GM21723 (cell line): Measurements from ENCODE around the gene IL1RAPL1.

ENCODE experiments used
- ATAC-seq: cut with Tn5 transposase; IDR thresholded peaks from one replicate; pipeline ENCODE4 v1.9.1; 2021; ENCODE audit warnings: mild to moderate bottlenecking, moderate library complexity; ENCODE audit not compliant: unreplicated experiment

Gene IL1RAPL1

DNA sequence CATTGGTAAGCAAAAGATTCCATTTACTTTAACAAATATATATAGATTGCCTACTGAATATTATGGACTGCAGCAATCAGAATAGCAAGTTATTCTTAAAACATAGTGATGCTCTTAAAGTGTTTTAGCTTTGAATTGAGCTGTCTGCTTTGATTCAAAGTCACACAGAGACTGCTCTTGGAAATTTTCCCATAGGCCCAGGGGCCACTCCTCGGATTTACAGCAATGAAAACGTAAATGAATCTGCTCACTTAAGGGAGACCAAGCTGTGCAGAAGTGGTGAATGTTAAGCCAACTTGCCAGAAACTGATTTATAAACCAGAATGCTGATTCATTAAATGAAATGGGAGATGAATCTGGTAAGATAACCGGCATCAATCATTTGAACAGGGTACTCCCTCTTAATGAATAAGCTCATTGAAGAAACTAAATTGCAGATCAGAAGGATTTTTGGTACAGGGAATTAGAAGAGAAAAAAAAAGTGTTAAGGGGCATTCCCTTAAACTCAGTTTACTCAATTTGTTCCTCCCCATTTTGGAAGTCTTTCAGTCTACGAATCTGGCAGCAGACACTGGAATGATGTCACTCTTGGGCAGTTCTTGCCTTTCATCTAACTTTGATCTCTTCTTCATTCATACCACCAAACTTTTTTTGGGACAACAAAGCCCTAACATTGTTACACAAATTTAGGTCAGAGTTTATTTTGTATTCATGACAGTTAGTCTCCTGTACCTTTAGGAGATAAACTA, 1264.8 kb downstream of the IL1RAPL1 start:
- ATAC-seq = no peak

DNA sequence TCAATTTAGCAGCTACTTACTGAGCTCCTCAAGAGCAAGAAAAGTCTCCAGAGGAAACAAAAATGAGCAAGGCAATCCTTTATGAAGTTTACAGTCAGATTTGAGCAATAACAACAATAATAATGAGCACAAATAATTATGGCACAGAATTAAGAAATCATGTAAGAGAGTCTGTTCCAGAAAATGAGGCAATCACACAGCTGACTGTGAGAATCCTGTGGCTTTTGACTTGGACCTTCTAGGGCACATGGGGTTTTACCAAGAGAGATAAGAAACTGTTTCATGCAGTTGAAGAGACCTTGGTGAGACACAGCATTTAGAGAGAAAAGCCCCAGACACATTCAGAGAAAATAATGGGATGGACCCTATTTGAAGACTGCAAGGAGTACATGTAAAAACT, 1265.5 kb downstream of the IL1RAPL1 start:
- ATAC-seq = no peak

DNA sequence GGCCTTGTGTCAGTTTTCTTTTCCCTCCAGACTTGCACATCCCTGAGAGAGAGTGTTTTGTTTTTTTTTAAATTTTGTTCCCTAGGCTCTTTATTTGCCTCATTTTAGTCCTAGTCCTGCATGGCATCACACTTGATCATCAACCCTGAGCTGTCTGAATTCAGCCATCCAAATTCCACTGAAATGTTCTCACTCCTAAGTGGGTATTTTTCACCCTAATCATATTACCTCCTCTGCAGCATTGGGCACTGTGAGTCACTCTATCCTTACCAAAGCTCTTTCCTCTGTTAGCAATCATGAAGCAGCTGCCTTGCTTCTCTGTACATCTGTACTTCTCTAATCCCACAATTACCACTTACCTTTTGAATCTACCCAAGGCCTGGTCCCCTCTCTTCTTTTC, 1271.5 kb downstream of the IL1RAPL1 start:
- no peak for ATAC-seq

DNA sequence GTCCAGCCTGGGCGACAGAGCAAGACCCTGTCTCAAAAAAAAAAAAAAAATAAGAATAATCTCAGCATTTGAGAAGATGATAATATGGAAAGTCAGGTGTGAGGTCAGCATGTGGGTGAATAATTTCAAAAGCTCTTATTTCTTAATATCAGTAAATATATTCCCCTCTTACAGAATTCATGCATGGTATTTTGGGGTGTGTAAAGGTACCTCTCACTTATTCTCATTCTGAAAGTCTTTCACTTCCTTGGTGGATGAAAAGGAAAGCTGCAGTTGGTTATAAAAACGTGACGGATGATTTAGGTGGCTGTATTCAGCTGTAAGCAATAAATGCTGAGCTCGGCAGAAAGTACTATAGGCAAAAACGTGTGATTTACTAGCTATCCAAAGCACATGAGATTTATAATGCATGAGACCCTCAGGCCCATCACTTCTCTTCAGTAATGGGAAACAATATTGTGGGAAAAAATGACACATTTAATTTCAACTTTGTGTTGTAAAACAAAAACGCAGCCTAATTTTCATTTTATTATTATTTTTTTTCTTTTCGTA, 1275.0 kb downstream of the IL1RAPL1 start:
- no peak for ATAC-seq

DNA sequence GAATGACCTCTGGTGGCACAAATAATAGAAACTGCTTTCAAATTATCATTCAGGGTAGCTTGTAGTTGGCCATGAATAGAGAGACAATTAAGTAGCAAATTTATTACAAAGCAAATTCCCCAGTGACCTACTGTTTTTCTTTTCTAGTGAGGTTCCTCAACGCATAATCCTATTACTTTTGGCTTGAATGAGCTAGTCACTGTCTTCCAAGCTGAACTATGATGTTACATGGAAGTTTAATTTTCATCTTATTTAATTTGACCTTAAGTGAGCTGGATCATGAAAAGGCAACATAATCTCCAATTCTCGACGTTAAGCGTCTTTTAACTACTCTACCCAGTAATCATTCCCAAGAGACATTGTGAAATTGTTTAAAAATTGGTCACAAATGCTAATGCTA, 1280.7 kb downstream of the IL1RAPL1 start:
- no peak for ATAC-seq

DNA sequence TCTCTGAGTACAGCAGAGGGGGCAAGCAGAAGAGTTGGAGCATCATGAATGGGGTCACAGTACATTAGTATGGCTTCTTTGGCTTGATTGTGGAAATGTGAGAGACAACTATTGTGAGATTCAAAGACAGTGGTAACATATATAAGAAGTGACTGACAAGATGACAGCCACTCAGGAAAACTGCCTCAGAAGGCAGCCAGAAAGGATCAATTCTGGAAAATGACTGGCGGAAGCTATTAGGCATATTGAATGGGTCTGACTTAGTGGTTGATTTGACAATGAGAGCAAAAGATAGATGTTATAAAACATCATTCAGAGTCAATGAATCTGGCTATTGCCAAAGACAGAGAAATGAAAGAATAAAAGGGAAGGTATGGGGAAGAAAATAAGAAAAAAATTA, 1282.6 kb downstream of the IL1RAPL1 start:
- ATAC-seq = no peak

DNA sequence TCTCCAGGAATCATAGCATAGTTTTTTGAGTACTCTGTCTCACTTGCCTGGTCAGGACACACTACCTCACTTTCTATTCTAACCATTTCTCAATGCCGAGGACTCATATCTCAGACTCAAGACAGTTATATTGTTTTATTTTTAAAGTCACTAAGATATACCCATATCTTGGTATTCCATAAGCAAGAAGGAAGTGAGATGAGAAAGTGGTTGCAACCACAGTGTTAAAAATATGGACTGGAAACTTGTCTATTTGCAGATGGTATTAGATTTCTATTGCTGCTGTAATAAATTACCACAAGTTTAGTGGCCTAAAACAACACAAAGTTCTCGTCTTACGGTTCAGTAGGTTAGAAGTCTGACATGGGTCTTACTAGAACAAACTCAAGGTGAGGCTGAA, 1283.4 kb downstream of the IL1RAPL1 start:
- peak; percentile 73 for ATAC-seq

DNA sequence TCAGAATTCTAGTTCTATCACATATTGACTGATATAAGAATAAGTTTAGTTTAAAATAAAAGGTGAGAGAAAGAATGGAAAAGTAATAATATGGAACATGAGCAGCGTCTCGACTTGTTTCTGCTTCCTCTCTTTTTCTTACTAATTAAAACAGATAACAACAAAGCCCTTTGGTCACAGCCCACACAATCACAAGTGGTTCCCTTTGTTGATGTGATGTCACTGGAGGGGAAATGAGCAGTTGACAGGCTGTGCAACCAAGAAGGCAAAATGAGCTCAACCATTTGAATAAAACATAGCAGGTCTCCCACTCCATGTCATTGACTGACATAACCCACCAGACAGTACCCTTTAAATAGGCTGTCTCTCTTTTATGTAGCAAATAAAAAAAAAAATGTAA, 1285.6 kb downstream of the IL1RAPL1 start:
- no peak for ATAC-seq

DNA sequence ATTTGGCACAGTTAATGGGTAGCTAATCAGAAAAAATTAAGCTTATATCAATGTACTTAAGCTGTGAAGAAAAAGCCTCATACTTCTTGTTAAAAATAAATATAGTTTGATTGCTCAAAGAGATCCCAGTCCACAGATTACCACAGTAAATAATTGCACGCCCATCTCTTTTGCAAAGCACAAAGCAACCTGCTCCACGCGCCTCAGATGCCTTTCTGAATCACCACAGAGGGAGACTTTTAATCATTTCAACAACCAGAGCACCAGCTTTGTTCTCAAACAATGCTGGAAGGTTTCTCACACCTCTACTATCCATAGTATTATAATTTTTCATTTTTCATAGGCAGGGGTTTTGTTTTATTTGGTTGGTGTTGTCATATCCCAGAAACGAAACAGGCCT, 1289.5 kb downstream of the IL1RAPL1 start:
- no peak for ATAC-seq

DNA sequence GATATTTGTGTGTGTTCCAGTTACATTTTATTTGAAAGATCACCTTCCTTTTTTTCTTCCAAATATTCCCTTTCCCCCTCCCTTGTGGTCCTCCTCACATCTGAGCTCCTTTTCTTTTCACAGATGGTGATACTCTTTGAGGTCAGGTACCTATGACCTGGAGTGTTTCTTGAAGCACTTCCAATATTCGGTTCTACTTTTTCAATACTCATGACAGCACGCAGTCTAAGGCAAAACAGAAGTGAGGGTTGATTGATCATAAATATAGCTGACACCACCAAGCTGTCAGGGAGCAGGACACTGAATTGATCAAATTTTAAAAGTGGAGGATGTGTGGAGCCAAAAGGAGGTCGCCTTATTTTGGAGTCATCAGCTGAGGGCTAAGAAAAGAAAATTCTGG, 1293.7 kb downstream of the IL1RAPL1 start:
- ATAC-seq = peak; percentile 63

DNA sequence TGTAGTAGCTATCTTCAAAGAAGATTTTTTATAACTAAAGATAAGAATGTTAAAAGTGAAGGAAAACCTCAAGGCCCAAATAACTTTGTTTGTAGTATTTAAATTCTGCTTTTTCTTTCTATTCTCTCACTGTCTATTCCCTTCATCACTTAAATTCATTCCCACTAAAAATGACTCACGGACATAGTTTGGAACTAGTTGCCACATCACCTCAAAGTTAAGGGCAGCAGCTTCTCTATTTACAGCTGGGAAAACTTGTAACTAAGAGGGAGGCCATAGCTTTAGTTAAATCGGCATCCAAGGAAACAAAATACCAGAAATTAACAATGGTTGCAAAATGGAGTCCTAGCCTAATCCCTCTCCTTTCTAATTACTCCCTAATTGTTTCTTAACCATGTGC, 1302.8 kb downstream of the IL1RAPL1 start:
- no peak for ATAC-seq

DNA sequence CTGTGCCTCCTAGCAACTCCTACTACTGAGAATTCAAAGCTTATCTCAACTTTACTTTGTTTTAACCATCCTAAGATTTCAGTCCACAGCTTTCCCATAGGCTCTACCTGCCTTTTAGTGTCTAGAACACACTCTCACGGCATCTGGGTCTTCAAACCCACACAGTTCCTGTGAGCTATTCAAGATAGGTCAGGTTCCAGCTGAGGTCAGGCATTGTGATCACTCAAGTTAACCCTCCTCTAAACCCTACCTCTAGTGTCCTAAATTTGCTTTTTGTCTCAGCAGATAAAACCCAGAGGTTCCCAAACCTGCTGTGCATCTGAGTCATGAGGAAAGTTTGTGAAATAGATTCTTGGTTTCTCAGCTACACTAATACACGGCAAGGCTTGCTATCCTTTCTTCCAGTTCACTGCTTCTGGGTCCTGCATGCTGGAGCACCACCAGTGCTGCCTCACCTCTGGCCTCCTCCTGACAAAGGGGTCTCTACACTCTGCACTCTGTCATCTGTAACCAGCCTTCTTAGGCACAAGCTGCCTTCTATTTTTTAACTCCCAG, 1303.5 kb downstream of the IL1RAPL1 start:
- ATAC-seq = no peak

DNA sequence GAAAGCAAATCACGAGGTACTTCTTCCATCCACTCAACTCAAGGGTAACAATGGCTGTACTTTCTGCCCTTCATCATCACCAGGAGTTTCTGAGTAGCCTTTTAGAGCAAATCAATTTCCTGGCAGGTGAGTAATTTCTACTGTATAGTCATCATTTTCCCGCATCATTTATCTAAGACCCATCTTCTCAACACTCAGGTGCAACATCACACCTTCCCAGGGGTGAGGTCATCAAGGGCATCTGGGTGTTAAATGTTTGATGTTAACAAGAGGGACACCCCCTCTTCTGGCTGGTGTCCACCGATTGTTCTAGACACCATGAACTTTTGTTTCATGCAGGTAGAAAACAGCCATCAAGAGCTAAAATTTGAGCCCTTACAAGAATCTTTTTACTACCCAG, 1314.8 kb downstream of the IL1RAPL1 start:
- no peak for ATAC-seq

DNA sequence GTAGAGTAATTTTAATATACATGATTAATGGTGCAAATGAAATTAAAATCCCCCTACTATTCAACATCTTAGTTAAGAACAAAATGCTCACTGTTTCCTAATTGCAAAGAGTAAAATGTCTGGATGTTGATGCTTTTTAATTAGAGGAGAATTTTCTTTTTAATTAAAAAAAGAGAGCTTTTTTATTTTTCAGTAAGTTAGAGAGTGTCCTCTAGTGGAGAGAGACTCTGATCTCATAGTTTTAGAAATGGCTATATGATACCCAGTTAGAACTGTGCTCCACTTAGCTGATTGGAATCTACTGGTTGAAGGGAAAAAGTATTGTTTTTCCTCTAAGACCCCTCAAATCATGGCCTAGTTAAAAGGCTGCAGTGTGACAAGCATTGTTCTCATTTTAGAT, 1316.1 kb downstream of the IL1RAPL1 start:
- no peak for ATAC-seq

DNA sequence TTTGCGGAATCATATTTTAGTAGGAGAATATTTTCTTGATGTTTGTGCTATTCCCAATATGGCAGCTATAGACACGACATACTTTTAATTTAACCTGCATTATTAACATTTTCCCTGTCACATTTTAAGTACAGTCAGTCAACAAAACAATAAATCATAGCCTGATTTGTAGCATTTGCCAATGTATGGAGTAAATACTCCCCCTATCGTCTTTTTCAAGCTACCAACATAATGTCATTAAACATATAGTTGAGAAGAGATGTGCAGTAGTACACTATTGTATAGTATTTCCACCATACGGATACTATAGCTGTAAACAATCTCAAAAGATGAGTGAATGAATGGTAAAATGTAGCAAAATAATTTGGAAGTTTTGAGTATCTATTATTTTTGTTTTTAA, 1324.4 kb downstream of the IL1RAPL1 start:
- ATAC-seq = no peak

DNA sequence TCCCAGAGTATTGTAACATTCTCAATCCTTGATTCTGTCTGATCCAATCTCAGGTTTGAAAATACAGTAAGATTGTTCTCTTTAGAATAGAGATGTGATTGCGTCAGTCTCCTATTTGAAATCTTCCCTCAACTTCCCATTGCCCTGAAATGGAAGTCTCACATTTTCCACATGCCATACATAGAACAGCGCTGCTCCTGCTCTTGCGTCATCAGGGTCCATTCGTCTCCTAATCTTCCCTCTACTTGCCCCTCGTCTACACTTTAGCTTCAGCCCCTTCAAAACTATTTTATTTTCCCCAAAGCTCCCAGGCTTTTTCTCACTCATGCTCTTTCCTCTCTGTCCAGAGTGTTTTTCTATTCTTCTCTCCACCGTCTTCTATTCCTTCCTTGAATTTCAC, 1326.4 kb downstream of the IL1RAPL1 start:
- no peak for ATAC-seq

DNA sequence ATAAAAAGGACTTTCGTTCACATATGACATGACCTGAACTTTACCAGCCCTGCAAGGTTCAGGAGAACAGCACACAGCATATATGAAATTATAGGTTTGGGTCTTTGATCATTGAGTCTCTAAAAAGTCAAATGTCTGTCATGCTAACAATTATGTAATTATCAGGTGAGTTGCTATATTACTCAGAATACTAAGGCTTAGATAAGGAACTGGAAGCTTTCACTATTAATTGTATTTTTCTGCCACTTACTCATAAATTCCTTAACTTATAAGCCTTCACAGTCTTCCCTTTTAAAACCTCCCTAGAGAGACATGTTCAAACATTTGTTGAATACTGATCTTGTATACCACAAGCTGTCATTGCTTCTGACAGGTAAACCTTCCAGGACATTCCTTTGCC, 1335.4 kb downstream of the IL1RAPL1 start:
- ATAC-seq = no peak

DNA sequence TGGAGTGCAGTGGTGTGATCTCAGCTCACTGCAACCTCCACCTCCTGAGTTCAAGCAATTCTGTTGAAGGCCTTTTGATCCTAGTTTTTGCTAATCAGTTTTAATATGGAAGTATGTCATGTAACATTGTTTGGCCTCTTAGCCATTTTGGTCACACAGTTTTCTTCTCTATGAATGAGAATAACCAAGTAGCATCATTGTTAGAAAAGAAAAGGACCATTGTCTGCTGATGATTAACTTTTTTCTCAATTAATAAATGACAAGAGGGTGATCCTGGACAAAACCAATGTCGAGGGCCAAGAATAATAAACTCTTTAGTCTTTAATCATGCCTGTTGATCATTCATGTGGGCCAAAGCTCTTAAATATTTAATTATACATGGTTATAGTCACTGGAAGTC, 1338.8 kb downstream of the IL1RAPL1 start:
- ATAC-seq = no peak

DNA sequence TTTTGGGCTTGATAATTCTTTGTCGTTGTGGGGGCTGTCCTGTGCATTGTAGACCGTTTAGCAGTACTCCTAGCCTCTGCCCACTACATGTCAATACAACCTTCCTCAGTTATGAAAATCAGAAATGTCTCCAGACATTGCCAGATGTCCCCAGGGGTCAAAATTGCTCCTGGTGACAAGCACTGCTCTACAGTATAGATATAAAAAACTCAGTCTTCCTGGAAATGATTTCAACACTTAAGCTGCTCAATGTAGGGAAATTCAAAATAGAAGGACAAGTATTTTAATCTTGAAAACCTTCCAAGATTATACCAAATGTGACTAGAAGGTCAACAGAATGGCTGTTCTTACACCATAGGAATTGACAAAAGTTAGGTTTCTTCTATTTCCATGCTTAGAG, 1339.4 kb downstream of the IL1RAPL1 start:
- no peak for ATAC-seq

DNA sequence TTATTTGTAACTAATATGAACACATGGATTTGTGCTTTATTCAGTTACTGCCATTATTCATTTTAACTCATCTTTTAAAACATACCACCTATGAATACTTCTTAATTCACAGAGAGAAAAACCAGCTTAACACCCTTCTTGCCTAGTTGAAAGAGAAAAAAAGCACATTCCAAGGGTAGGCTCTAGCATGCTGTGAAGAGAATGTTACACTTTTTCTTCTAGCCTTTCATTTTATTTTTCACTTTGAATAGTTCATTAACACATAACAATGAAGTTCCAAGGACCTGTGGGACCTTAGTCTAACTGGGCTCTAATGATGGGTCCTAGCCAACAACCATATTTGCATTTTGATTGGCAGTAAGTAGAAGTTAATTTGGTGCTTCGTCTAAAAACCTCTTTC, 1348.2 kb downstream of the IL1RAPL1 start:
- ATAC-seq = no peak

DNA sequence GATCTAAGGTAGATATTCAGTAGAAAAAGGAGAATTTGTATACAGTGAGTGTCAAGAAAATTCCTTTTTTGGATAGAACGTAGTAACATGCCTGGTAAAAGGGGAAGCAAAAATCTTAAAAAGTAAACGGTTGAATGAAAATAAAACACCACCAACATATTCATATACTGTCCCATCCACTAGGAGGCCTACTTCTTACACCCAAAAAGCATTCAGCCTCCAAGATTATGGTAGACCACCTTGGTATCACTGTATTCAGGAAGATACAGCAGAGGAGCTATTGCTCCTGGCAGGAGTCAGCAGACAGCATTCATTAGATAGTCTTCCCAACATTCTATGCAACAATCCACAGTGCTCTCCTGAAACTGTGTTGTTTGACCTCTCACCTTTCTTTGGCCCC, 1353.5 kb downstream of the IL1RAPL1 start:
- ATAC-seq = no peak

DNA sequence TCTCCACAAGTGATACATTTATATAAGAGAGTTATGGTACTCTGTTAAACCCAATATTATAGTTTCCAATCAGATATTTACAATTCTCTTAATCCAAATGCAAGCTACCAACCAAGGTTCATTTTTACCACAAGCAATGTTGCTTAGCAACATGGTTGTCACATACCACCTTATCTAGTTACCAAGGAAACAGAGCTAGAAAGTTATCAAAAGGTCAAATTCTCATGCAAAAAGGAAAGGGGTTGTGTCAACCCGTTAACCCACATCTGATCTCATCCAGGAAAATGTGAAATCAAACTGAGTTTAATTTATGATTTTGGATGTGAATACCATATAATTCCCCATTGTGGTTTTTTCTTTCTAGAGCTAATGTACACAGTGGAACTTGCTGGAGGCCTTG, 1354.0 kb downstream of the IL1RAPL1 start:
- no peak for ATAC-seq

DNA sequence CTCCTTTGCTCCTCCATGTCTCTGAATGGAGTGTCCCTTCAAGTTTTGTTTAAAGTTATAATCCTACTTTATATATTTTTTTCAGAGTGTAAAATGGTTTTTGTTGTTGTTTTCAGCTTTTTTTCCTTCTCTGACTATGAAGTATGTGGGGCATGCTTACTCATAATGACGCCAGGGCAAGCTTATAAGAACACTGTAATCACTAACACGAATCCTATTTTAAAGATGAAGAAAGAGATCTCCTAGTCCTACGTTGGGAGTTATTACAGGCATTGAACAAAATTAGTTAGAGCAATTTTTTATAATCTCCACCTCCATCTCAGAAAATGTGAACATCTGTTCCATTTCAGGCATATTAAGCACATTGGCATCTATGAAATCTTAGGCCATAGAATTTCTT, 1360.0 kb downstream of the IL1RAPL1 start:
- ATAC-seq = no peak
